HEK293 (cell line): Measurements from ENCODE around the gene RAB44.

Source experiments
- YY1 ChIP-seq: fragments of 450-650 bp; formaldehyde crosslinking; IDR thresholded peaks from 2 replicates; pipeline ENCODE4 v1.5.1; 2018; ENCODE audit warnings: missing biosample characterization, missing genetic modification characterization
- ZFP41 ChIP-seq: fragments of 450-650 bp; formaldehyde crosslinking; IDR thresholded peaks from 2 replicates; pipeline ENCODE4 v1.5.1; 2016; ENCODE audit warnings: missing biosample characterization, missing genetic modification characterization, borderline replicate concordance
- ZNF23 ChIP-seq: fragments of 450-650 bp; formaldehyde crosslinking; IDR thresholded peaks from 2 replicates; pipeline ENCODE4 v1.5.1; 2016; ENCODE audit warnings: missing biosample characterization, missing genetic modification characterization, borderline replicate concordance
- ZNF274 ChIP-seq, 2 experiments: fragments of 200-500 bp in 1 of 2; fragments of 450-650 bp in 1 of 2; sonication (Bioruptor generic) in 1 of 2; formaldehyde crosslinking in 1 of 2; IDR thresholded peaks; 2 replicates each; pipeline versions ENCODE4 v1.5.1 to v1.6.1; 2014 to 2016; ENCODE audit warnings: borderline replicate concordance in 1 of 2, inconsistent platforms in 1 of 2, low read length in 1 of 2, missing biosample characterization in 1 of 2, missing genetic modification characterization in 1 of 2
- ZNF629 ChIP-seq: fragments of 450-650 bp; formaldehyde crosslinking; IDR thresholded peaks from 2 replicates; pipeline ENCODE4 v1.5.1; 2017; ENCODE audit warnings: missing biosample characterization, missing genetic modification characterization
- TF ChIP-seq, protein P1 (sequence below): fragments of 450-650 bp; formaldehyde crosslinking; IDR thresholded peaks from 2 replicates; pipeline ENCODE4 v1.5.1; 2016; ENCODE audit warnings: missing biosample characterization, missing genetic modification characterization, low read depth

DNA sequence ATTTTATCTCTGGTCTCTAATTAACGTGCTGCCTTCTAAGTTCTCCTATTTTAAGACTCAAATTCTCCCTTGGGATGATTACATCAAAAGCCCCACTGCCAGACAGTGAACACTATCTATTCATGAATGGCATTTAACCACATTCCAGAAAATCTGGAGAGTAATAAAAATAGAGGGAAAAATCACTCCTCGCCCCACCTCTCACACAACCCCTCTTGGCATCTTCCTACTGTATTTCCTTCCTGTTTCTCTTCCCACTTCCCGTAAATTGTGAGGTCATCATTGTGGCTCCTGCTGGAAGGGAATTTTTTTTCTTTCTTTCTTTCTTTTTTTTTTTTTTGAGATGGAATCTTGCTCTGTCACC lies 31.5 kb downstream of the RAB44 start:
- TF ChIP-seq YY1 (tag by site-specific recombination) (no peak), ZNF274 (IDR thresholded peaks at IDR 0.05; ENCODE audit: low read length) (no peak), ZNF274 (tag by site-specific recombination; IDR thresholded peaks at IDR 0.05; ENCODE audit: borderline replicate concordance) (no peak), ZNF629 (tag by site-specific recombination) (no peak), ZFP41 (tag by site-specific recombination) (no peak), ZNF23 (no peak)
- TF ChIP-seq, protein P1, sequence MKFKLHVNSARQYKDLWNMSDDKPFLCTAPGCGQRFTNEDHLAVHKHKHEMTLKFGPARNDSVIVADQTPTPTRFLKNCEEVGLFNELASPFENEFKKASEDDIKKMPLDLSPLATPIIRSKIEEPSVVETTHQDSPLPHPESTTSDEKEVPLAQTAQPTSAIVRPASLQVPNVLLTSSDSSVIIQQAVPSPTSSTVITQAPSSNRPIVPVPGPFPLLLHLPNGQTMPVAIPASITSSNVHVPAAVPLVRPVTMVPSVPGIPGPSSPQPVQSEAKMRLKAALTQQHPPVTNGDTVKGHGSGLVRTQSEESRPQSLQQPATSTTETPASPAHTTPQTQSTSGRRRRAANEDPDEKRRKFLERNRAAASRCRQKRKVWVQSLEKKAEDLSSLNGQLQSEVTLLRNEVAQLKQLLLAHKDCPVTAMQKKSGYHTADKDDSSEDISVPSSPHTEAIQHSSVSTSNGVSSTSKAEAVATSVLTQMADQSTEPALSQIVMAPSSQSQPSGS (tag by site-specific recombination), result peak; percentile 27; the same call in 1 of the 2 replicates
